ENCODE data around the gene ZNF438. TPM values are rescaled to one million over a fixed set of nuclear protein-coding genes. Genes with fewer than 3 reads are reported as not detected.

ZNF438 gene
- total RNA-seq, result 3.1 and 3.6 TPM in 2 replicates

GRCh38 chr10:31031558-31032257 lies at the start of gene ZNF438:
TSS of gene ZNF438 (minus strand) at chr10:31031865. CDS start at chr10:30877034, 154,831 bp downstream.

